ENCODE data around the gene CPZ. TPM values are rescaled to one million over a fixed set of nuclear protein-coding genes. Genes with fewer than 3 reads are reported as not detected.

The CPZ gene
- total and polyA plus RNA-seq, 2 of the 4 experiments (the other 2 are of a cell fraction), result 0.90 to 10.3 TPM

DNA sequence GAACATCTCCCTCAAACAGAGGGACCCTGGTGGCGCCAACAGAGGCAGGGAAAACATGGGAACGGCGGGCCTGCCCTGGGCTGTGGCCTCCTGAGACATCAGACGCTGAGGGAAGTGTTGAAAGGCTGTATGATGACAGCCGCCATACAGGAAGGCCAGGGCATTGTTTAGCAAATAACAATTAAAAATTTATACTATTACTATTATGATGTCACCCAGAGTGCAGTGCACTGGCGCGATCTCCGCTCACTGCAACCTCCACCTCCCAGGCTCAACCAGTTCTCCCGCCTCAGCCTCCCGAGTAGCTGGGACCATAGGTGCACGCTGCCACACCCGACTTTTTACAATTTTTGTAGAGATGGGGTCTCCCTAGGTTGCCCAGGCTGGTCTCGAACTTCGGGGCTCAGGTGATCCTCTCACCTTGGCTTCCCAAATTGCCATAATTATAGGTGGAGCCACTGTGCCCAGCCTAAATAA lies 54.6 kb downstream of the CPZ start:
- Histone ChIP-seq H3K9ac (ENCODE audit: low read depth, low read length) (no peak overlapping the region), H3K36me3 (ENCODE audit: control insufficient read depth, insufficient read depth, low read length) (no peaks in the 10 kb centered on the region), H4K5ac (ENCODE audit: low read depth, low read length) (no peak overlapping the region), H3K9me3 (ENCODE audit: control insufficient read depth, insufficient read depth, low read length) (no peaks in the 10 kb centered on the region), H3K4me2 (ENCODE audit: low read depth, low read length) (no peak overlapping the region), H3K56ac (ENCODE audit: extremely low read depth, insufficient read depth, low read length) (no peak overlapping the region), H3K18ac (ENCODE audit: low read depth, low read length) (no peak overlapping the region), H2AK9ac (replicated peaks; ENCODE audit: low read depth, low read length, poor library complexity) (no peak overlapping the region), H2AK5ac (ENCODE audit: low read depth, low read length) (no peak overlapping the region), H3K4me3 (ENCODE audit: insufficient read depth, low read depth, low read length) (no peak overlapping the region), H2BK5ac (ENCODE audit: low read depth, low read length, poor library complexity, severe bottlenecking) (no peak overlapping the region), H2BK15ac (ENCODE audit: low read depth, low read length) (no peak overlapping the region), H3K23ac (ENCODE audit: low read depth, low read length) (no peak overlapping the region), H2AFZ (replicated peaks; ENCODE audit: low read length, poor library complexity) (no peak overlapping the region), H4K91ac (ENCODE audit: insufficient read depth, low read depth, low read length) (no peak overlapping the region), H3K79me1 (ENCODE audit: low read depth in 1 of 2, low read length in 2 of 2) (no peaks in the 10 kb centered on the region), H4K8ac (ENCODE audit: low read depth in 2 of 2, low read length in 2 of 2) (no peak overlapping the region), H3K27me3 (ENCODE audit: control insufficient read depth, insufficient read depth, low read length) (peaks cover 24% of the 10 kb centered on the region; the same call in 1 of the 2 replicates), H2BK120ac (ENCODE audit: low read depth, low read length) (no peak overlapping the region), H2BK20ac (ENCODE audit: low read depth, low read length) (no peak overlapping the region), H3K14ac (replicated peaks; ENCODE audit: low read depth, low read length) (no peak overlapping the region), H3K27ac (ENCODE audit: insufficient read depth, low read length) (no peak overlapping the region), H4K20me1 (ENCODE audit: insufficient read depth, low read length) (no peaks in the 10 kb centered on the region), H3K4me1 (ENCODE audit: control insufficient read depth, insufficient read depth, low read length) (no peaks in the 10 kb centered on the region), H3K4ac (ENCODE audit: low read depth, low read length) (no peak overlapping the region), H3K9me1 (ENCODE audit: insufficient read depth, low read length) (no peaks in the 10 kb centered on the region)
- no CpG with 5 or more reads among the region's 14 CpGs for WGBS, 2 experiments (ENCODE audit: extremely low coverage in 2 of 2, insufficient read length in 1 of 2)
- in situ Hi-C loops (cut with MboI; ENCODE audit: low sequenced_read_pairs) (no loop called here), intact Hi-C loops (cut with micrococcal nuclease) (no loop called here), dilution Hi-C loops (cut with HindIII; ENCODE audit: low sequenced_read_pairs, unreplicated experiment) (no loop called here)
- ATAC-seq (ENCODE audit: low read depth), result no peak
- no TSS peak for BruUV-seq (replicated peaks)
- no peak for DNase-seq
- TF ChIP-seq POLR2A (IDR thresholded peaks at IDR 0.05; ENCODE audit: low read depth, low read length) (no peak), CEBPB (IDR thresholded peaks at IDR 0.05; ENCODE audit: low read depth, low read length) (no peak), MAFK (IDR thresholded peaks at IDR 0.05; ENCODE audit: low read depth, low read length) (no peak), CHD1 (IDR thresholded peaks at IDR 0.05; ENCODE audit: low read depth, low read length) (no peak), FOS (IDR thresholded peaks at IDR 0.05; ENCODE audit: low read depth, low read length) (no peak), MXI1 (IDR thresholded peaks at IDR 0.05; ENCODE audit: borderline replicate concordance, low read depth, low read length) (no peak), SMC3 (IDR thresholded peaks at IDR 0.05; ENCODE audit: low read depth, low read length) (no peak), MAZ (IDR thresholded peaks at IDR 0.05; ENCODE audit: borderline replicate concordance, low read depth, low read length) (no peak), BHLHE40 (IDR thresholded peaks at IDR 0.05; ENCODE audit: low read depth, low read length) (no peak), RFX5 (IDR thresholded peaks at IDR 0.05; ENCODE audit: low read depth, low read length) (no peak), NFE2L2 (IDR thresholded peaks at IDR 0.05; ENCODE audit: low read depth, low read length) (no peak), RCOR1 (IDR thresholded peaks at IDR 0.05; ENCODE audit: insufficient replicate concordance, low read length) (no peak)
- TF ChIP-seq, protein P1, sequence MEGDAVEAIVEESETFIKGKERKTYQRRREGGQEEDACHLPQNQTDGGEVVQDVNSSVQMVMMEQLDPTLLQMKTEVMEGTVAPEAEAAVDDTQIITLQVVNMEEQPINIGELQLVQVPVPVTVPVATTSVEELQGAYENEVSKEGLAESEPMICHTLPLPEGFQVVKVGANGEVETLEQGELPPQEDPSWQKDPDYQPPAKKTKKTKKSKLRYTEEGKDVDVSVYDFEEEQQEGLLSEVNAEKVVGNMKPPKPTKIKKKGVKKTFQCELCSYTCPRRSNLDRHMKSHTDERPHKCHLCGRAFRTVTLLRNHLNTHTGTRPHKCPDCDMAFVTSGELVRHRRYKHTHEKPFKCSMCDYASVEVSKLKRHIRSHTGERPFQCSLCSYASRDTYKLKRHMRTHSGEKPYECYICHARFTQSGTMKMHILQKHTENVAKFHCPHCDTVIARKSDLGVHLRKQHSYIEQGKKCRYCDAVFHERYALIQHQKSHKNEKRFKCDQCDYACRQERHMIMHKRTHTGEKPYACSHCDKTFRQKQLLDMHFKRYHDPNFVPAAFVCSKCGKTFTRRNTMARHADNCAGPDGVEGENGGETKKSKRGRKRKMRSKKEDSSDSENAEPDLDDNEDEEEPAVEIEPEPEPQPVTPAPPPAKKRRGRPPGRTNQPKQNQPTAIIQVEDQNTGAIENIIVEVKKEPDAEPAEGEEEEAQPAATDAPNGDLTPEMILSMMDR (conservative IDR thresholded peaks at IDR 0.05; ENCODE audit: low read depth, low read length), result no peak
- TF ChIP-seq, protein P2, sequence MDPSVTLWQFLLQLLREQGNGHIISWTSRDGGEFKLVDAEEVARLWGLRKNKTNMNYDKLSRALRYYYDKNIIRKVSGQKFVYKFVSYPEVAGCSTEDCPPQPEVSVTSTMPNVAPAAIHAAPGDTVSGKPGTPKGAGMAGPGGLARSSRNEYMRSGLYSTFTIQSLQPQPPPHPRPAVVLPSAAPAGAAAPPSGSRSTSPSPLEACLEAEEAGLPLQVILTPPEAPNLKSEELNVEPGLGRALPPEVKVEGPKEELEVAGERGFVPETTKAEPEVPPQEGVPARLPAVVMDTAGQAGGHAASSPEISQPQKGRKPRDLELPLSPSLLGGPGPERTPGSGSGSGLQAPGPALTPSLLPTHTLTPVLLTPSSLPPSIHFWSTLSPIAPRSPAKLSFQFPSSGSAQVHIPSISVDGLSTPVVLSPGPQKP (IDR thresholded peaks at IDR 0.05; ENCODE audit: borderline replicate concordance, low read depth, low read length), result no peak
- TF ChIP-seq, protein P3, sequence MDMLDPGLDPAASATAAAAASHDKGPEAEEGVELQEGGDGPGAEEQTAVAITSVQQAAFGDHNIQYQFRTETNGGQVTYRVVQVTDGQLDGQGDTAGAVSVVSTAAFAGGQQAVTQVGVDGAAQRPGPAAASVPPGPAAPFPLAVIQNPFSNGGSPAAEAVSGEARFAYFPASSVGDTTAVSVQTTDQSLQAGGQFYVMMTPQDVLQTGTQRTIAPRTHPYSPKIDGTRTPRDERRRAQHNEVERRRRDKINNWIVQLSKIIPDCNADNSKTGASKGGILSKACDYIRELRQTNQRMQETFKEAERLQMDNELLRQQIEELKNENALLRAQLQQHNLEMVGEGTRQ (IDR thresholded peaks at IDR 0.05; ENCODE audit: low read depth, low read length), result no peak
- ChIA-PET POLR2A (ENCODE audit: unreplicated experiment) (no interaction called here), CTCF (no interaction called here)
